ENCODE results near the gene ADGRG3. TPM values are rescaled to one million over a fixed set of nuclear protein-coding genes. Genes with fewer than 3 reads are reported as not detected.

ADGRG3 gene
- total and polyA plus RNA-seq, 10 of the 15 experiments (the other 5 are each of a cell fraction or from before 2014, with no cell fraction given), result 0.10 to 0.11 (median 0.10) TPM; not detected in 7

- no peak overlapping the region for H3K4me2 ChIP-seq (ENCODE audit: control insufficient read depth, insufficient read depth)
- DNase-seq (ENCODE audit: low read depth, low spot score) (no peak), ATAC-seq (no peak), FAIRE-seq (no peak)
- CTCF ChIA-PET, result no interaction called here
- no peaks in the 10 kb centered on the region for H4K20me1 ChIP-seq (ENCODE audit: control insufficient read depth, insufficient read depth)
- no peaks in the 10 kb centered on the region for H3K79me2 ChIP-seq (ENCODE audit: control insufficient read depth, insufficient read depth, low read length)
- SMC1A ChIA-PET (ENCODE audit: uncharacterized antibody, unreplicated experiment), result no interaction called here
- WGBS (ENCODE audit: insufficient coverage, insufficient replicate concordance, low lambda C conversion rate, missing lambda C conversion rate), result 49% methylated on average over 4 of the region's 4 CpGs
- POLR2A ChIA-PET, result interaction anchor here (2.6 kb wide), 1 partner anchor 47 kb away, joined by 10 read pairs; the partner anchor contains the start of gene KATNB1
- no peak overlapping the region for H2AFZ ChIP-seq (ENCODE audit: control insufficient read depth, low read depth, low read length)
- H3K27me3 ChIP-seq (replicated peaks in 1 of 2; ENCODE audit: control insufficient read depth in 2 of 2, insufficient read depth in 2 of 2, low read length in 1 of 2), result no peaks in the 10 kb centered on the region
- no peaks in the 10 kb centered on the region for H3K36me3 ChIP-seq (ENCODE audit: control insufficient read depth in 2 of 2, insufficient read depth in 2 of 2, low read length in 1 of 2)
- no peak overlapping the region for H3K9ac ChIP-seq (ENCODE audit: control insufficient read depth, insufficient read depth, low read length)
- no peaks in the 10 kb centered on the region for H3K9me3 ChIP-seq (replicated peaks; ENCODE audit: control insufficient read depth, insufficient read depth, low read length)
- RAD21 ChIA-PET (ENCODE audit: unreplicated experiment), result interaction anchor here (0.9 to 1.4 kb wide), 2 partner anchors 47 to 80 kb away, joined by 3 read pairs; partner anchors contain the start of gene KATNB1
- intact Hi-C loops (cut with micrococcal nuclease; ENCODE audit: unreplicated experiment), result no loop called here
- H3K4me3 ChIP-seq, result no peak overlapping the region
- H3K4me1 ChIP-seq (ENCODE audit: control insufficient read depth, insufficient read depth, low read length), result peaks cover 17% of the 10 kb centered on the region
- BruUV-seq (replicated peaks), result no TSS peak
- no peak overlapping the region for H3K27ac ChIP-seq (ENCODE audit: control insufficient read depth, insufficient read depth)
- in situ Hi-C loops (cut with MboI), result no loop called here
- TF ChIP-seq CEBPB (IDR thresholded peaks at IDR 0.05; ENCODE audit: borderline replicate concordance in 1 of 2, low read depth in 2 of 2, low read length in 2 of 2), result no peak
- no peak for TF ChIP-seq HDGF (IDR thresholded peaks at IDR 0.05)
- no peak for TF ChIP-seq ESRRA (IDR thresholded peaks at IDR 0.05; ENCODE audit: low read length)
- no peak for TF ChIP-seq NFYB (IDR thresholded peaks at IDR 0.05; ENCODE audit: insufficient read depth, low read depth, low read length)
- TF ChIP-seq RAD21 (IDR thresholded peaks at IDR 0.05; ENCODE audit: insufficient read depth, low read depth, low read length), result no peak
- TF ChIP-seq LARP7 (IDR thresholded peaks at IDR 0.05), result no peak
- no peak for TF ChIP-seq NKRF (conservative IDR thresholded peaks at IDR 0.05)
- no peak for TF ChIP-seq SUPT20H (IDR thresholded peaks at IDR 0.05; ENCODE audit: borderline replicate concordance, control insufficient read depth, low read depth, low read length)
- no peak for TF ChIP-seq CUX1 (IDR thresholded peaks at IDR 0.05; ENCODE audit: insufficient replicate concordance, low read depth, low read length)
- no peak for TF ChIP-seq POLR2AphosphoS5 (IDR thresholded peaks at IDR 0.05; ENCODE audit: low read length)
- no peak for TF ChIP-seq TBL1XR1 (IDR thresholded peaks at IDR 0.05; ENCODE audit: low read depth, low read length)
- no peak for TF ChIP-seq CBX5 (IDR thresholded peaks at IDR 0.05; ENCODE audit: low read depth)
- TF ChIP-seq PKNOX1 (IDR thresholded peaks at IDR 0.05), result no peak
- no peak for TF ChIP-seq JUND (IDR thresholded peaks at IDR 0.05; ENCODE audit: low read depth, low read length)
- TF ChIP-seq SRF (IDR thresholded peaks at IDR 0.05; ENCODE audit: low read depth in 2 of 2, low read length in 2 of 2), result no peak
Observed at GRCh38 chr16:57688487-57688986, 20.4 kb downstream of the ADGRG3 start.
